ENCODE data around the gene EXOC7.

EXOC7 gene

DNA sequence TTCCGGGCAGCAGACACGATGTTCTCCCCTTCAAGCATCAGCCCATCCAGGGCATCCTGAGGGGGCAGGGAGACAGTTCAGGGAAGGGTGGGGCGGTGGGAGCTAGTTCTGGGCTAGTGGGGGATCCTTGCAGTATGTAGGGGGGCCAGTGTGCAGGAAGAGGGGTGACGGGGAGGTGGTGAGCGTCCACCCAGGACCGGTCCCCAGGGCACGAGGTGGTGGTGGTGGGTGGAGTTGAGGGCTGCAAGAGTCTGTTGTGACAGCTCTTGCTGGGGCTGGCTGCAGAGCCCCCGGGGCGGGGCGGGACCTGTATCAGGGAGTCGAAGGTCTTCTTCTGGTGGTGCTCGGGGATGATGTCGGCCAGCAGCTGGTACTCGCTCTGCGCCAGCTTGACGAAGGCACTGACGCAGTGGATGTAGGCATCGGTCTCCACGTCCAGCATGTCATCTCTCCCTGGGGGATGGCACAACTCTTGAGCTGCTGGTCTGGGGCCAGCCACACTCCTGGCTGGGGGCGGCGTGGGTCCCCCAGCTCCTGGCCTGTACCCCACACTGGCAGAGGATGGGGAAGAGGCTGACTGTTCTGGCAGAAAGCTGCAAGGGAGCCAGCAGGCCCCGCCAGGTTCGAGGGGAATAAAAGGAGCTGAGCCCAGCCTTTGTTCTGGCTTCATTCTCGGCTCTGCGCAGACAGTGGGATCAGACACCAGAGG, 14.6 kb downstream of the EXOC7 start:
- in situ Hi-C loops (cut with MboI; ENCODE audit: low pct_unique_long_range_greater_than_20kb, low sequenced_read_pairs, unreplicated experiment): no loop called here
- no peak for DNase-seq (ENCODE audit: low spot score)

DNA sequence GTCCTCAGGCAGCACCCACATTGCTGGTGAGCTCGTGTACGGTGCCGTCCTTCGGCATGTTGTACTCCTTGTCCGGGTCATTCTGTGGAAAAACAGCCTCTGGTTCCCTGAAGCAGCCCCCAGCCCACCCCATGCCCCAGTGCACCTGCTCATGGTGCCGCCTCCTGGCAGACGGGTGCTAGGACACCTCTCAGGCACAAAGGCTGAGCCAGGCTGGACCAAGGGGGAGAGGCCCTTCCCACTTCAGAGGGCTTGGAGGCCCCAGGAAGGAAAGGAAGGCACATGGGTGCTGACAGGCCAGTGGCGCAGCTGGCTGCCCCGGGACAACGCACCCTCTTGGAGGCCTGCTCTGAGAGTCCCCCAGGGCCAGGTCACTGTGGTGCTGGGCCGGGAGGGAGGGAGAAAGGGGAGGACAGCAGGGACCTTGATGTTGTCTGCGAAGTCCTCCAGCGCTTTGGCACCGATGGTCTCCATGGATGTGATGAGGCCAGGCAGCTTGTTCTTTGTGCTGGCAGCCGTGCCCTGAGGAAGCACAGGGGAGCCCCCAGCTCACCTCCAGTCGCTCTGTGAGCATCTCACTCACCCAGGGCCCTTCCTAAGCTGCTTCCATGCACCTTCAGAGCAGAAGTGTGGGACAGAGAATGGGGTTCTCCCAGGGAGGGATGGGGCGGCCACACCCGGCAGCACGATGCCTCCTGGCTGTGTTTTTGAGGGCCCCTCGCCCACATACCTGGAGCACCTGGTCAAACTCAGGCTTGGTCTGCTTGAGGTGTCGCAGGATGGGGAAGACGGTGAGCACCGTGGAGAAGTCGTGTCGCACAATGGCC, 15.3 kb downstream of the EXOC7 start:
- DNase-seq (ENCODE audit: low spot score): no peak
- in situ Hi-C loops (cut with MboI; ENCODE audit: low pct_unique_long_range_greater_than_20kb, low sequenced_read_pairs, unreplicated experiment): no loop called here
- TF ChIP-seq CTCF (IDR thresholded peaks at IDR 0.05; ENCODE audit: extremely low read depth, insufficient read depth, missing control alignments): no peak

More for the DNA sequence above, 14.6 kb downstream of the EXOC7 start:
- TF ChIP-seq CTCF (IDR thresholded peaks at IDR 0.05; ENCODE audit: extremely low read depth, insufficient read depth, missing control alignments): no peak

DNA sequence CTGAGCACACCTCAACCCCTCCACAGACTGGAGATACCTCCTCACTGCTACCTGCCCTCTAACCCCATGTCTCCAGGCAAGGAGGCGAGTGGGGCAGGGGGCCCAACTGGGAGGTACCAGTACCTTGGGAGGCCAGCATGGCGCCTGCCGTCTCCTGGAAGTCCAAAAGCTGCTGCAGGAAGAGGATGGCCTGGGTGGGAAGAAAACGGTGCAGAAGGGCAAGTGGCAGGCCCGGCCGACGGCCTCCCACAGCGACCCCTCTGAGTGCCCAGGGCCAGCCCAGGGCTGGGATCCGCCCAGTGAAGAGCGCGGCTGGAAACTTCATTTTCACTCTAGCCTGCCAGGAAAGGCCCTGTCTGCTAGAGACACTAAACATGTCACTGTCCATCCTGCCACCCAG, 16.1 kb downstream of the EXOC7 start:
- no peak for DNase-seq (ENCODE audit: low spot score)
- no peak for TF ChIP-seq CTCF (IDR thresholded peaks at IDR 0.05; ENCODE audit: extremely low read depth, insufficient read depth, missing control alignments)
- in situ Hi-C loops (cut with MboI; ENCODE audit: low pct_unique_long_range_greater_than_20kb, low sequenced_read_pairs, unreplicated experiment): no loop called here

- in situ Hi-C loops (cut with MboI; ENCODE audit: low pct_unique_long_range_greater_than_20kb, low sequenced_read_pairs, unreplicated experiment): no loop called here
- DNase-seq (ENCODE audit: low spot score): no peak
- TF ChIP-seq CTCF (IDR thresholded peaks at IDR 0.05; ENCODE audit: extremely low read depth, insufficient read depth, missing control alignments): no peak
These were observed 17.2 kb downstream of the EXOC7 start for GRCh38 chr17:76086384-76086783.

DNA sequence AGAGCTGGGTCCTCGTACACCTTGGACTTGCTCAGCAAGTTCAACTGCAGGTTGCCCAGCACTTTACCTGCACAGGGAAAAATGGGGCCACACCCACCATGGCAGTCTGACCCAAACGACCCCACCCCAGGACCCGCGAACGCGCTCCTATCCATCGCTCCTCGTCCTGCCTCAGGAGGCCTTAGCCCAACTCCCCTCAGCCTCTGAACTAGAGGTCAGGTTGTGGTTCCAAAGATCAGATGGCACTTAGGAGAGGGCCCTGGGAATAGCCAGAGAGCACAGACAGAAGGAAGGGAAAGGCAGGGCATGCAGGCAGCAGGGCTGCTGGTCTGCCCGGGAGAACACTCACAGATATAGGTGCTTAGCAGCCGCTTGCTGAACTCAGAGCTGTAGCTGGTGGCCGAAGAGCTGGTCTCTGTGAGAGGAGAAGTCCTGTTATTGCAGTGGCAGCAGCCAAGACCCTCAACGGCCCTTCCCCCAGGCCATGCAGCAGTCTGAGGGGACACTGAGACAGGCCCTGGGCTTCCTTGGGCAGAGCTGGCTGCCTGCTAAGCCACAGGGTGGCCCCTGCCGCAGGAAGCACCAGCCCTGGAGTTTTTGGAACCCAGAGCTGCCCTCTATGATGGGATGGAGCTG, 17.7 kb downstream of the EXOC7 start:
- TF ChIP-seq CTCF (IDR thresholded peaks at IDR 0.05; ENCODE audit: extremely low read depth, insufficient read depth, missing control alignments): no peak
- no peak for DNase-seq (ENCODE audit: low spot score)
- in situ Hi-C loops (cut with MboI; ENCODE audit: low pct_unique_long_range_greater_than_20kb, low sequenced_read_pairs, unreplicated experiment): no loop called here

- in situ Hi-C loops (cut with MboI; ENCODE audit: low pct_unique_long_range_greater_than_20kb, low sequenced_read_pairs, unreplicated experiment): no loop called here
- no peak for TF ChIP-seq CTCF (IDR thresholded peaks at IDR 0.05; ENCODE audit: extremely low read depth, insufficient read depth, missing control alignments)
These were observed 18.4 kb downstream of the EXOC7 start for GRCh38 chr17:76085066-76085730.

More at GRCh38 chr17:76085066-76085730, 18.4 kb downstream of the EXOC7 start:
- DNase-seq (ENCODE audit: low spot score): no peak
